Keratinocyte (primary cell): ENCODE data around the gene CALCR. TPM values are rescaled to one million over a fixed set of nuclear protein-coding genes. Genes with fewer than 3 reads are reported as not detected.

Experiments used
- DNase-seq: peaks from one replicate; pipeline ENCODE4 v3.0.0-alpha.2; 2011; ENCODE audit warnings: low read depth, missing footprints, low spot score
- FAIRE-seq: peaks from 2 replicates; lab custom pipeline; 2011; peaks lifted over from hg19 to GRCh38; lab: Jason Lieb, UNC
- H2AFZ ChIP-seq: 2 replicates; pipeline ENCODE4 v1.6.0; 2012; ENCODE audit warnings: low read length, control low read depth, inconsistent platforms; ENCODE audit not compliant: control insufficient read depth
- H3K27ac ChIP-seq: 2 replicates; pipeline ENCODE4 v1.5.1; 2011; ENCODE audit warnings: low read length; ENCODE audit not compliant: control insufficient read depth, insufficient read depth
- H3K27me3 ChIP-seq: 3 replicates; pipeline ENCODE4 v1.6.0; 2011; ENCODE audit warnings: low read length; ENCODE audit not compliant: control insufficient read depth, insufficient read depth; ENCODE audit errors: extremely low read depth
- H3K36me3 ChIP-seq, 2 experiments: 2 replicates in 1 of 2; 3 replicates in 1 of 2; pipeline ENCODE4 v1.5.1; 2011; ENCODE audit warnings: low read length in 2 of 2, mild to moderate bottlenecking in 1 of 2; ENCODE audit not compliant: control insufficient read depth in 2 of 2, insufficient read depth in 2 of 2; ENCODE audit errors: extremely low read depth in 1 of 2
- H3K4me1 ChIP-seq: 3 replicates; pipeline ENCODE4 v1.5.1; 2011; ENCODE audit warnings: low read length; ENCODE audit not compliant: control insufficient read depth, insufficient read depth; ENCODE audit errors: extremely low read depth
- H3K4me2 ChIP-seq: 3 replicates; pipeline ENCODE4 v1.6.0; 2011; ENCODE audit warnings: low read depth, low read length; ENCODE audit not compliant: control insufficient read depth, insufficient read depth; ENCODE audit errors: extremely low read depth
- H3K4me3 ChIP-seq, 3 experiments: fragments of 200-600 bp in 1 of 3; sonication (generic) in 1 of 3; 2 replicates in 2 of 3; 3 replicates in 1 of 3; pipeline ENCODE4 v1.5.1; 2011 to 2016; ENCODE audit warnings: low read length in 3 of 3, mild to moderate bottlenecking in 3 of 3, control low read depth in 2 of 3, inconsistent platforms in 1 of 3, low read depth in 1 of 3, mixed read lengths in 1 of 3, mixed run types in 1 of 3, moderate library complexity in 1 of 3; ENCODE audit not compliant: control insufficient read depth in 2 of 3, insufficient read depth in 2 of 3; ENCODE audit errors: extremely low read depth in 1 of 3
- H3K79me2 ChIP-seq: 2 replicates; pipeline ENCODE4 v1.6.0; 2012; ENCODE audit warnings: low read length; ENCODE audit not compliant: control insufficient read depth, insufficient read depth
- H3K9ac ChIP-seq: 3 replicates; pipeline ENCODE4 v1.6.0; 2011; ENCODE audit warnings: low read length; ENCODE audit not compliant: control insufficient read depth, insufficient read depth; ENCODE audit errors: extremely low read depth
- H3K9me1 ChIP-seq: 3 replicates; pipeline ENCODE4 v1.6.0; 2011; ENCODE audit warnings: low read length; ENCODE audit not compliant: control insufficient read depth, insufficient read depth; ENCODE audit errors: extremely low read depth
- H3K9me3 ChIP-seq: 2 replicates; pipeline ENCODE4 v1.5.1; 2012; ENCODE audit warnings: low read depth, low read length; ENCODE audit not compliant: control insufficient read depth
- H4K20me1 ChIP-seq: 3 replicates; pipeline ENCODE4 v1.6.0; 2011; ENCODE audit warnings: low read length; ENCODE audit not compliant: control insufficient read depth, insufficient read depth; ENCODE audit errors: extremely low read depth
- CTCF ChIP-seq, 3 experiments: IDR thresholded peaks in 1 of 3; conservative IDR thresholded peaks in 1 of 3; optimal IDR thresholded peaks in 1 of 3; 2 replicates in 2 of 3; 3 replicates in 1 of 3; pipeline versions ENCODE3 to v1.5.1; 2011; ENCODE audit warnings: low read length in 3 of 3, mild to moderate bottlenecking in 3 of 3, moderate library complexity in 2 of 3, control low read depth in 1 of 3, inconsistent platforms in 1 of 3; ENCODE audit not compliant: insufficient read depth in 2 of 3; ENCODE audit errors: extremely low read depth in 1 of 3
- EZH2 ChIP-seq: IDR thresholded peaks from one replicate; pipeline ENCODE4 v1.6.1; 2012; ENCODE audit warnings: inconsistent platforms, mild to moderate bottlenecking, low read length, moderate library complexity
- dilution Hi-C: fragments of 300-500 bp; cut with MboI; formaldehyde crosslinking; loops from one replicate; pipeline ENCODE4 v1.7.0; 2020; ENCODE audit warnings: low sequenced_read_pairs; ENCODE audit not compliant: extremely low pct_ligation_motif_present
- polyA plus RNA-seq, 5 experiments: library from polyadenylated mRNA; depleted of rRNA in 3 of 5; stranded (reverse) in 3 of 5; stranded (forward) in 1 of 5; unstranded in 1 of 5; fragments of >200 nt; gene quantifications; 1 replicate in 1 of 5; 2 replicates in 3 of 5; 3 replicates in 1 of 5; pipeline versions ENCODE4 v1.2.1 to v1.2.3, GENCODE V29; 2011 to 2012; ENCODE audit warnings: missing spikeins in 2 of 5, low read depth in 1 of 5, low replicate concordance in 1 of 5

CALCR gene
- polyA plus RNA-seq, 1 donor (not counting 4 experiments of a cell fraction or from before 2014, with no cell fraction given): not detected

- dilution Hi-C loops: no loop called here
- no peak overlapping the region for H3K4me3 ChIP-seq
- no peak overlapping the region for H3K27ac ChIP-seq
- no peaks in the 10 kb centered on the region for H3K79me2 ChIP-seq
- DNase-seq: no peak
- H3K4me2 ChIP-seq: no peak overlapping the region
- H2AFZ ChIP-seq: no peak overlapping the region
- H3K27me3 ChIP-seq: peaks cover 31% of the 10 kb centered on the region
- H3K9me3 ChIP-seq: no peaks in the 10 kb centered on the region
- H3K4me1 ChIP-seq: no peaks in the 10 kb centered on the region
- H3K36me3 ChIP-seq: no peaks in the 10 kb centered on the region
- no peaks in the 10 kb centered on the region for H4K20me1 ChIP-seq
- FAIRE-seq: no peak
- TF ChIP-seq EZH2 (no peak), CTCF (optimal IDR thresholded peaks at IDR 0.05 in 1 of 3, IDR thresholded peaks at IDR 0.05 in 1 of 3, conservative IDR thresholded peaks at IDR 0.05 in 1 of 3; ENCODE audit: extremely low read depth in 1 of 3, insufficient read depth in 2 of 3, low read length in 3 of 3) (no peak)
- H3K9me1 ChIP-seq: no peaks in the 10 kb centered on the region
- no peak overlapping the region for H3K9ac ChIP-seq
Observed at GRCh38 chr7:93578762-93579161, 4.2 kb upstream of the CALCR start.

DNA sequence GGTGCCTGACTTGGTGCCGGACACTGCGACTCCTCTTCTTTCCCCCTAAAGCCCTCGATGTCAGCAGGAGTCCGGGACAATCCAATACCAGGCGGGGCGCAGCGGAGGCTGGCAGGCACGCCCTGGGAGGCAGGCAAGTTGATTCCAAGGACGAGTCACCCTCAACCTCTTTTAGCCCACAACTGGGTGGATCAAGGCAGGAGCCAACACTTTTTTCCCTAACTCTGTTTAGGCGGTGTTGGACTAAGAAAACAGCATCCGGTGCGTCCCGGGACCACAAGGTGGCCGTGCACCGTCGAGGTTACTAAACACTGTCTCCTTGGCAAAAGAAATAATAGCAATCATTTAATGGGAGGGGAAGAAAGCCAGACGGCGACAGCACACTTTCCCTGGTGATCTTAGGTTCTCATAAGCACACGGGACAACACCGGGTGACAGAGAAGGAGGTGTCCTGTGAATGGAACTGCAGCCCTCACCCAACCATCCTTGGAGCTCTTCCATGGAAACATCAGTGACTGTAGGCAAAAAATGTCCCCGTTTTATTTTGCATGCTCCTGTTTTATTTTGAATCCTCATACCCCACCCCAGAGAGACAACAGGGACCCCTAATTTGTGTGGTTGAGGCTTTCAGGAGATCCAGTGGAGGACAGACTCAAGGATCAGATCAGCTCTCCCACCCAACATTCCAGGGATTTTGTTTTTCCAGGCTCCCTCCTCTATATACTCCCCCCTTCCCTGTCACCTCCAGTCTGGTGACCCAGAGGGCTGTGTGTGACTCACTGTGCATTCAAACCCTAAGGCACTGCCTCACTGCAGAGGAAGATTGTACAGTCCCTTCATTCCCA lies 1.3 kb upstream of the CALCR start:
- peaks cover 35% of the 10 kb centered on the region for H3K27me3 ChIP-seq
- H3K4me2 ChIP-seq: no peak overlapping the region
- H3K79me2 ChIP-seq: no peaks in the 10 kb centered on the region
- FAIRE-seq (no peak), DNase-seq (no peak)
- no peak for TF ChIP-seq CTCF (optimal IDR thresholded peaks at IDR 0.05 in 1 of 3, IDR thresholded peaks at IDR 0.05 in 1 of 3, conservative IDR thresholded peaks at IDR 0.05 in 1 of 3; ENCODE audit: extremely low read depth in 1 of 3, insufficient read depth in 2 of 3, low read length in 3 of 3)
- no peak for TF ChIP-seq EZH2
- H3K9me3 ChIP-seq: no peaks in the 10 kb centered on the region
- H3K9ac ChIP-seq: no peak overlapping the region
- H3K4me1 ChIP-seq: no peaks in the 10 kb centered on the region
- H2AFZ ChIP-seq: no peak overlapping the region
- H4K20me1 ChIP-seq: no peaks in the 10 kb centered on the region
- H3K4me3 ChIP-seq: no peak overlapping the region
- H3K27ac ChIP-seq: no peak overlapping the region
- no peaks in the 10 kb centered on the region for H3K36me3 ChIP-seq
- no peaks in the 10 kb centered on the region for H3K9me1 ChIP-seq
- dilution Hi-C loops: no loop called here
